HepG2 (cell line): ENCODE data around the gene NTN5. TPM values are rescaled to one million over a fixed set of nuclear protein-coding genes. Genes with fewer than 3 reads are reported as not detected.

Source experiments
- FOSL2 ChIP-seq: sonication (generic); formaldehyde crosslinking; IDR thresholded peaks from 2 replicates; pipeline ENCODE4 v1.4.0; 2020; ENCODE audit warnings: missing genetic modification reagents
- FOXK1 ChIP-seq: sonication (generic); formaldehyde crosslinking; IDR thresholded peaks from 2 replicates; pipeline ENCODE4 v1.4.0; 2020; ENCODE audit warnings: low read depth, missing genetic modification reagents, borderline replicate concordance
- KLF15 ChIP-seq: sonication (generic); formaldehyde crosslinking; IDR thresholded peaks from 2 replicates; pipeline ENCODE4 v1.8.1; 2023; ENCODE audit warnings: borderline replicate concordance, mild to moderate bottlenecking, inconsistent platforms, missing genetic modification reagents, mixed read lengths
- MTF1 ChIP-seq: sonication (generic); formaldehyde crosslinking; IDR thresholded peaks from 2 replicates; pipeline ENCODE4 v1.5.0; 2020; ENCODE audit warnings: missing genetic modification reagents
- MZF1 ChIP-seq: sonication (generic); formaldehyde crosslinking; IDR thresholded peaks from 2 replicates; pipeline ENCODE4 v1.8.1; 2023; ENCODE audit warnings: mild to moderate bottlenecking, missing genetic modification reagents, borderline replicate concordance
- POGZ ChIP-seq: sonication (generic); formaldehyde crosslinking; IDR thresholded peaks from 2 replicates; pipeline ENCODE4 v1.4.0; 2020; ENCODE audit warnings: mild to moderate bottlenecking, missing genetic modification reagents
- SRSF4 ChIP-seq: fragments of 200-400 bp; formaldehyde crosslinking; IDR thresholded peaks from one replicate; pipeline ENCODE4 v1.6.1; 2018; ENCODE audit warnings: mild to moderate bottlenecking, low read depth, low read length, moderate library complexity; ENCODE audit not compliant: poor library complexity, severe bottlenecking
- TSC22D2 ChIP-seq: sonication (generic); formaldehyde crosslinking; IDR thresholded peaks from 2 replicates; pipeline ENCODE4 v1.5.1; 2020; ENCODE audit warnings: missing genetic modification reagents, mild to moderate bottlenecking, borderline replicate concordance
- U2AF1 ChIP-seq: fragments of 200-400 bp; formaldehyde crosslinking; optimal IDR thresholded peaks from 2 replicates; pipeline ENCODE3; 2017; ENCODE audit warnings: mild to moderate bottlenecking, low read depth, low read length
- ZNF510 ChIP-seq: sonication (generic); formaldehyde crosslinking; IDR thresholded peaks from 2 replicates; pipeline ENCODE4 v1.4.0; 2020; ENCODE audit warnings: low read depth, mild to moderate bottlenecking, missing genetic modification reagents
- ZNF619 ChIP-seq: sonication (generic); formaldehyde crosslinking; IDR thresholded peaks from 2 replicates; pipeline ENCODE4 v1.4.0; 2020; ENCODE audit warnings: mild to moderate bottlenecking, missing genetic modification reagents
- ZNF75D ChIP-seq: sonication (generic); formaldehyde crosslinking; IDR thresholded peaks from 2 replicates; pipeline ENCODE4 v1.8.1; 2023; ENCODE audit warnings: missing genetic modification reagents, mild to moderate bottlenecking, borderline replicate concordance
- ZSCAN30 ChIP-seq: sonication (generic); formaldehyde crosslinking; IDR thresholded peaks from 2 replicates; pipeline ENCODE4 v1.5.0; 2020; ENCODE audit warnings: mild to moderate bottlenecking, missing genetic modification reagents
- ZZZ3 ChIP-seq: sonication (generic); formaldehyde crosslinking; IDR thresholded peaks from 2 replicates; pipeline ENCODE4 v1.4.0; 2020; ENCODE audit warnings: missing genetic modification reagents, mild to moderate bottlenecking, borderline replicate concordance
- polyA plus RNA-seq, 8 experiments: library from polyadenylated mRNA; depleted of rRNA in 3 of 8; stranded (reverse) in 7 of 8; unstranded in 1 of 8; fragments of >200 nt; fragmentation: Illumina TruSeq in 4 of 8; extraction: Trizol in 4 of 8; gene quantifications; 2 replicates each; pipeline versions ENCODE4 v1.2.1 to v1.2.3, GENCODE V29; 2011 to 2016; ENCODE audit warnings: low read depth in 4 of 8, missing spikeins in 1 of 8, mixed read lengths in 1 of 8; ENCODE audit not compliant: insufficient read depth in 1 of 8
- total RNA-seq, 5 experiments: library from RNA; depleted of rRNA; stranded (reverse); fragments of >200 nt; fragmentation: Illumina TruSeq; extraction: Trizol; gene quantifications; 2 replicates each; pipeline ENCODE4 v1.2.3, GENCODE V29; 2016; ENCODE audit warnings: low read depth in 1 of 5
- TF ChIP-seq, protein P1 (sequence below): sonication (generic); formaldehyde crosslinking; IDR thresholded peaks from 2 replicates; pipeline ENCODE4 v1.4.0; 2020; ENCODE audit warnings: missing genetic modification reagents, mild to moderate bottlenecking, borderline replicate concordance
- TF ChIP-seq, protein P2 (sequence below), 2 experiments: sonication (generic) in 1 of 2; formaldehyde crosslinking in 1 of 2; IDR thresholded peaks; 2 replicates each; pipeline versions ENCODE4 v1.6.1 to v1.9.0; 2014 to 2022; ENCODE audit warnings: antibody characterized with exemption in 1 of 2, borderline replicate concordance in 1 of 2, inconsistent platforms in 1 of 2, low read depth in 1 of 2, missing genetic modification reagents in 1 of 2
- TF ChIP-seq, protein P3 (sequence below): sonication (generic); formaldehyde crosslinking; conservative IDR thresholded peaks from 2 replicates; pipeline ENCODE4 v1.5.0; 2020; ENCODE audit warnings: missing genetic modification reagents
- TF ChIP-seq, protein P4 (sequence below): sonication (generic); formaldehyde crosslinking; IDR thresholded peaks from 2 replicates; pipeline ENCODE4 v1.9.0; 2021; ENCODE audit warnings: missing genetic modification reagents, mild to moderate bottlenecking, borderline replicate concordance

NTN5 gene
- total and polyA plus RNA-seq, 2 of the 13 experiments (the other 11 are each of a cell fraction or from before 2014, with no cell fraction given): 0.05 TPM; not detected in 1

DNA sequence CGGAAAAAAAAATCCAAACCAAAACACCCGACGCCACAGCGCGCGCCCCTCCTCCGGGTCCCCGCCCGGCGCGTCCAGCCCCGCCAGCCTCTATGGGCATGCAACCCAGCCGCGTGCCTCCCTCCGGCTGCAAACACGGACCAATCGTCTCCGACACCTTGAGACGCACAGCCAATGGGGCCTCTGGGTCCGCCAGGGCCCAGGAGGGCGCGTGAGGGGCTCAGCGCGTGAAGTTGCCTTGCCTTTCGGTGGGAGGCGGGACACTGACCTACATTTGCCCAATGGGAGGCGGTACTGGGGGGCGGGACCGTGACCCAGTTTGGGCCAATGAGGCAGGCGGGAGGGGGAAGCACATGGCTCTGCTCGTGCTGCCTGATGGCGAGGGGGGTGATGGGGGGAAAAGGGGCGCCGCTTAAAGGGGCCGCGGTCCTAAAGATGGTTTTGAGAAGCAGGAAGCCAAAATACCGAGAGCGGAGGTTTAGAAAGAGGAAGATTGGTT, 35.3 kb downstream of the NTN5 start (continued):
- TF ChIP-seq, protein P1, sequence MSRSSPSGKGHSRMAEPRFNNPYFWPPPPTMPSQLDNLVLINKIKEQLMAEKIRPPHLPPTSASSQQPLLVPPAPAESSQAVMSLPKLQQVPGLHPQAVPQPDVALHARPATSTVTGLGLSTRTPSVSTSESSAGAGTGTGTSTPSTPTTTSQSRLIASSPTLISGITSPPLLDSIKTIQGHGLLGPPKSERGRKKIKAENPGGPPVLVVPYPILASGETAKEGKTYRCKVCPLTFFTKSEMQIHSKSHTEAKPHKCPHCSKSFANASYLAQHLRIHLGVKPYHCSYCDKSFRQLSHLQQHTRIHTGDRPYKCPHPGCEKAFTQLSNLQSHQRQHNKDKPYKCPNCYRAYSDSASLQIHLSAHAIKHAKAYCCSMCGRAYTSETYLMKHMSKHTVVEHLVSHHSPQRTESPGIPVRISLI (CRISPR knock-in tag): peak; percentile 86; the same call in 1 of the 2 replicates
- TF ChIP-seq ZZZ3 (no peak; the same call in 1 of the 2 replicates), MZF1 (CRISPR knock-in tag) (no peak), KLF15 (no peak; the same call in 1 of the 2 replicates), TSC22D2 (peak; percentile 21; the same call in 1 of the 2 replicates), MTF1 (CRISPR knock-in tag) (no peak), ZNF75D (CRISPR knock-in tag) (no peak), ZSCAN30 (no peak; the same call in 1 of the 2 replicates), ZNF510 (CRISPR knock-in tag) (peak; percentile 94; the same call in 1 of the 2 replicates), ZNF619 (CRISPR knock-in tag) (no peak), FOXK1 (CRISPR knock-in tag) (no peak; the same call in none of the 2 replicates), U2AF1 (peak; percentile 24), SRSF4 (no peak), POGZ (CRISPR knock-in tag) (peak; percentile 59), FOSL2 (CRISPR knock-in tag) (no peak)
- TF ChIP-seq, protein P2, sequence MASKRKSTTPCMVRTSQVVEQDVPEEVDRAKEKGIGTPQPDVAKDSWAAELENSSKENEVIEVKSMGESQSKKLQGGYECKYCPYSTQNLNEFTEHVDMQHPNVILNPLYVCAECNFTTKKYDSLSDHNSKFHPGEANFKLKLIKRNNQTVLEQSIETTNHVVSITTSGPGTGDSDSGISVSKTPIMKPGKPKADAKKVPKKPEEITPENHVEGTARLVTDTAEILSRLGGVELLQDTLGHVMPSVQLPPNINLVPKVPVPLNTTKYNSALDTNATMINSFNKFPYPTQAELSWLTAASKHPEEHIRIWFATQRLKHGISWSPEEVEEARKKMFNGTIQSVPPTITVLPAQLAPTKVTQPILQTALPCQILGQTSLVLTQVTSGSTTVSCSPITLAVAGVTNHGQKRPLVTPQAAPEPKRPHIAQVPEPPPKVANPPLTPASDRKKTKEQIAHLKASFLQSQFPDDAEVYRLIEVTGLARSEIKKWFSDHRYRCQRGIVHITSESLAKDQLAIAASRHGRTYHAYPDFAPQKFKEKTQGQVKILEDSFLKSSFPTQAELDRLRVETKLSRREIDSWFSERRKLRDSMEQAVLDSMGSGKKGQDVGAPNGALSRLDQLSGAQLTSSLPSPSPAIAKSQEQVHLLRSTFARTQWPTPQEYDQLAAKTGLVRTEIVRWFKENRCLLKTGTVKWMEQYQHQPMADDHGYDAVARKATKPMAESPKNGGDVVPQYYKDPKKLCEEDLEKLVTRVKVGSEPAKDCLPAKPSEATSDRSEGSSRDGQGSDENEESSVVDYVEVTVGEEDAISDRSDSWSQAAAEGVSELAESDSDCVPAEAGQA (IDR thresholded peaks at IDR 0.05; ENCODE audit: low read depth): no peak
- TF ChIP-seq, protein P2 (CRISPR knock-in tag; IDR thresholded peaks at IDR 0.05; ENCODE audit: borderline replicate concordance): no peak
- TF ChIP-seq, protein P3, sequence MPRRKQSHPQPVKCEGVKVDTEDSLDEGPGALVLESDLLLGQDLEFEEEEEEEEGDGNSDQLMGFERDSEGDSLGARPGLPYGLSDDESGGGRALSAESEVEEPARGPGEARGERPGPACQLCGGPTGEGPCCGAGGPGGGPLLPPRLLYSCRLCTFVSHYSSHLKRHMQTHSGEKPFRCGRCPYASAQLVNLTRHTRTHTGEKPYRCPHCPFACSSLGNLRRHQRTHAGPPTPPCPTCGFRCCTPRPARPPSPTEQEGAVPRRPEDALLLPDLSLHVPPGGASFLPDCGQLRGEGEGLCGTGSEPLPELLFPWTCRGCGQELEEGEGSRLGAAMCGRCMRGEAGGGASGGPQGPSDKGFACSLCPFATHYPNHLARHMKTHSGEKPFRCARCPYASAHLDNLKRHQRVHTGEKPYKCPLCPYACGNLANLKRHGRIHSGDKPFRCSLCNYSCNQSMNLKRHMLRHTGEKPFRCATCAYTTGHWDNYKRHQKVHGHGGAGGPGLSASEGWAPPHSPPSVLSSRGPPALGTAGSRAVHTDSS (CRISPR knock-in tag): no peak
- TF ChIP-seq, protein P4, sequence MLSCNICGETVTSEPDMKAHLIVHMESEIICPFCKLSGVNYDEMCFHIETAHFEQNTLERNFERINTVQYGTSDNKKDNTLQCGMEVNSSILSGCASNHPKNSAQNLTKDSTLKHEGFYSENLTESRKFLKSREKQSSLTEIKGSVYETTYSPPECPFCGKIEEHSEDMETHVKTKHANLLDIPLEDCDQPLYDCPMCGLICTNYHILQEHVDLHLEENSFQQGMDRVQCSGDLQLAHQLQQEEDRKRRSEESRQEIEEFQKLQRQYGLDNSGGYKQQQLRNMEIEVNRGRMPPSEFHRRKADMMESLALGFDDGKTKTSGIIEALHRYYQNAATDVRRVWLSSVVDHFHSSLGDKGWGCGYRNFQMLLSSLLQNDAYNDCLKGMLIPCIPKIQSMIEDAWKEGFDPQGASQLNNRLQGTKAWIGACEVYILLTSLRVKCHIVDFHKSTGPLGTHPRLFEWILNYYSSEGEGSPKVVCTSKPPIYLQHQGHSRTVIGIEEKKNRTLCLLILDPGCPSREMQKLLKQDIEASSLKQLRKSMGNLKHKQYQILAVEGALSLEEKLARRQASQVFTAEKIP (CRISPR knock-in tag): no peak
